Smooth muscle cell (in vitro differentiated cells): Measurements from ENCODE around the gene BICDL2. TPM values are rescaled to one million over a fixed set of nuclear protein-coding genes. Genes with fewer than 3 reads are reported as not detected.
A peak's percentile ranks its signal among the peaks of the same experiment; 100 is the strongest.

ENCODE experiments used
- DNase-seq: peaks from one replicate; lab custom pipeline; 2025; ENCODE audit not compliant: unreplicated experiment; lab: John Stamatoyannopoulos, UW
- H2AFZ ChIP-seq: fragments of 200-600 bp; sonication (generic); 2 replicates; pipeline ENCODE4 v1.6.0; 2016; ENCODE audit warnings: antibody characterized with exemption, low read depth, mild to moderate bottlenecking
- H3F3A ChIP-seq: fragments of 200-600 bp; sonication (generic); 2 replicates; pipeline ENCODE4 v1.6.0; 2017; ENCODE audit warnings: antibody characterized with exemption, low read depth
- H3K27ac ChIP-seq: fragments of 200-600 bp; sonication (generic); 2 replicates; pipeline ENCODE4 v1.5.1; 2016; ENCODE audit warnings: low read depth, mild to moderate bottlenecking
- H3K27me3 ChIP-seq: fragments of 200-600 bp; sonication (generic); 2 replicates; pipeline ENCODE4 v1.6.1; 2016; ENCODE audit warnings: low read depth, mild to moderate bottlenecking
- H3K36me3 ChIP-seq: fragments of 200-600 bp; sonication (generic); 2 replicates; pipeline ENCODE4 v1.5.1; 2016; ENCODE audit warnings: low read depth
- H3K4me1 ChIP-seq: fragments of 200-600 bp; sonication (generic); 2 replicates; pipeline ENCODE4 v1.5.1; 2016; ENCODE audit warnings: low read depth
- H3K4me2 ChIP-seq: fragments of 200-600 bp; sonication (generic); 2 replicates; pipeline ENCODE4 v1.6.0; 2016; ENCODE audit warnings: mild to moderate bottlenecking
- H3K4me3 ChIP-seq: fragments of 200-600 bp; sonication (generic); 2 replicates; pipeline ENCODE4 v1.5.1; 2016; ENCODE audit warnings: mild to moderate bottlenecking
- H3K79me2 ChIP-seq: fragments of 200-600 bp; sonication (generic); 2 replicates; pipeline ENCODE4 v1.6.0; 2016; ENCODE audit warnings: low read depth, mild to moderate bottlenecking
- H3K9ac ChIP-seq: fragments of 200-600 bp; sonication (generic); 2 replicates; pipeline ENCODE4 v1.6.0; 2016; ENCODE audit warnings: low read depth
- H3K9me3 ChIP-seq: fragments of 200-600 bp; sonication (generic); replicated peaks from 2 replicates; pipeline ENCODE4 v1.5.1; 2016; ENCODE audit warnings: low read depth
- H4K20me1 ChIP-seq: fragments of 200-600 bp; sonication (generic); 2 replicates; pipeline ENCODE4 v1.6.0; 2016; ENCODE audit warnings: low read depth
- CTCF ChIP-seq: fragments of 200-600 bp; sonication (generic); IDR thresholded peaks from 2 replicates; pipeline ENCODE4 v1.5.1; 2017; ENCODE audit warnings: borderline replicate concordance, mild to moderate bottlenecking, antibody characterized with exemption; ENCODE audit not compliant: insufficient read depth, poor library complexity, severe bottlenecking
- WGBS: methylation state at CpG from one replicate; pipeline ENCODE4 v1.1.7; 2016; ENCODE audit warnings: low lambda C conversion rate; 5-methylcytosine and 5-hydroxymethylcytosine counted together
- polyA plus RNA-seq: library from polyadenylated mRNA; unstranded; fragments of >200 nt; fragmentation: Nextera tagmentation; extraction: Ambion mirVana; gene quantifications from 2 replicates; pipeline ENCODE4 v1.2.1, GENCODE V29; 2016
- total RNA-seq: library from RNA; depleted of rRNA; stranded (reverse); fragments of >200 nt; gene quantifications from 2 replicates; pipeline ENCODE4 v1.2.3, GENCODE V29; 2014

Gene BICDL2
- total and polyA plus RNA-seq, 2 experiments from 2014 or later, result 0.86 to 1.5 TPM

- Histone ChIP-seq H3K9me3 (no peaks in the 10 kb centered on the region), H3K4me3 (peak overlapping the region; percentile 99), H3K4me2 (peak overlapping the region; percentile 99), H3K36me3 (no peaks in the 10 kb centered on the region), H3F3A (peaks cover 12% of the 10 kb centered on the region), H2AFZ (no peak overlapping the region), H3K27ac (peak overlapping the region; percentile 70), H3K27me3 (no peaks in the 10 kb centered on the region), H3K9ac (peak overlapping the region; percentile 44), H3K79me2 (no peaks in the 10 kb centered on the region), H4K20me1 (peaks cover 9% of the 10 kb centered on the region), H3K4me1 (peaks cover 7% of the 10 kb centered on the region)
- no peak for TF ChIP-seq CTCF
- 60% methylated on average over 9 of the region's 9 CpGs for WGBS
- DNase-seq, result no peak
These were observed 23.0 kb upstream of the BICDL2 start for GRCh38 chr16:3059723-3060242.

- peak; percentile 86 for TF ChIP-seq CTCF
- Histone ChIP-seq H3F3A (peaks cover 12% of the 10 kb centered on the region), H3K79me2 (no peaks in the 10 kb centered on the region), H3K4me1 (peaks cover 7% of the 10 kb centered on the region), H3K4me3 (peak overlapping the region; percentile 99), H3K4me2 (peak overlapping the region; percentile 99), H3K9ac (peak overlapping the region; percentile 84), H3K36me3 (no peaks in the 10 kb centered on the region), H3K27me3 (no peaks in the 10 kb centered on the region), H3K27ac (peak overlapping the region; percentile 70), H2AFZ (peak overlapping the region; percentile 97), H4K20me1 (peaks cover 9% of the 10 kb centered on the region), H3K9me3 (no peaks in the 10 kb centered on the region)
- peak; percentile 86 for DNase-seq
- 1% methylated on average over 39 of the region's 67 CpGs for WGBS
These were observed 22.4 kb upstream of the BICDL2 start for GRCh38 chr16:3059041-3059722.

GRCh38 chr16:3058139-3059030 is 21.6 kb upstream of the BICDL2 start:
- H3K4me3 ChIP-seq, result peak overlapping the region; percentile 99
- H2AFZ ChIP-seq, result peak overlapping the region; percentile 97
- H3K79me2 ChIP-seq, result no peaks in the 10 kb centered on the region
- WGBS, result 26% methylated on average over 23 of the region's 77 CpGs
- peaks cover 9% of the 10 kb centered on the region for H4K20me1 ChIP-seq
- peaks cover 7% of the 10 kb centered on the region for H3K4me1 ChIP-seq
- TF ChIP-seq CTCF, result no peak
- DNase-seq, result no peak
- H3K9ac ChIP-seq, result peak overlapping the region; percentile 84
- no peaks in the 10 kb centered on the region for H3K36me3 ChIP-seq
- peaks cover 12% of the 10 kb centered on the region for H3F3A ChIP-seq
- H3K4me2 ChIP-seq, result peak overlapping the region; percentile 99
- H3K9me3 ChIP-seq, result no peaks in the 10 kb centered on the region
- H3K27me3 ChIP-seq, result no peaks in the 10 kb centered on the region
- H3K27ac ChIP-seq, result no peak overlapping the region
